HepG2 (cell line): Measurements from ENCODE around the gene SQOR. TPM values are rescaled to one million over a fixed set of nuclear protein-coding genes. Genes with fewer than 3 reads are reported as not detected.

Source experiments
- CBX2 ChIP-seq, 2 experiments: fragments of 200-600 bp in 1 of 2; sonication (generic); formaldehyde crosslinking in 1 of 2; IDR thresholded peaks; 2 replicates each; pipeline versions ENCODE4 v1.7.0 to v1.8.1; 2018 to 2022; ENCODE audit warnings: low read depth in 2 of 2, low read length in 1 of 2, mild to moderate bottlenecking in 1 of 2, missing genetic modification reagents in 1 of 2
- GFI1 ChIP-seq: sonication (generic); formaldehyde crosslinking; IDR thresholded peaks from 2 replicates; pipeline ENCODE4 v1.5.0; 2020; ENCODE audit warnings: missing genetic modification reagents, mild to moderate bottlenecking, borderline replicate concordance
- HOXD1 ChIP-seq: sonication (generic); formaldehyde crosslinking; IDR thresholded peaks from 2 replicates; pipeline ENCODE4 v1.5.0; 2020; ENCODE audit warnings: missing genetic modification reagents
- KAT8 ChIP-seq: IDR thresholded peaks from 2 replicates; pipeline ENCODE4 v1.6.1; 2016; ENCODE audit warnings: missing genetic modification reagents, missing compliant biosample characterization
- KMT2B ChIP-seq: IDR thresholded peaks from 2 replicates; pipeline ENCODE4 v1.6.1; 2016; ENCODE audit warnings: missing genetic modification reagents, missing compliant biosample characterization
- PBX3 ChIP-seq: sonication (generic); formaldehyde crosslinking; IDR thresholded peaks from 2 replicates; pipeline ENCODE4 v1.8.1; 2023; ENCODE audit warnings: missing genetic modification reagents, inconsistent platforms, borderline replicate concordance
- ZBTB43 ChIP-seq: sonication (generic); formaldehyde crosslinking; conservative IDR thresholded peaks from 2 replicates; pipeline ENCODE4 v1.4.0; 2020; ENCODE audit warnings: missing genetic modification reagents
- ZNF207 ChIP-seq: fragments of 450-650 bp; IDR thresholded peaks from 2 replicates; pipeline ENCODE4 v1.6.1; 2016; ENCODE audit warnings: antibody characterized with exemption, borderline replicate concordance
- ZNF263 ChIP-seq: sonication (generic); formaldehyde crosslinking; IDR thresholded peaks from 2 replicates; pipeline ENCODE4 v1.4.0; 2020; ENCODE audit warnings: missing genetic modification reagents
- ZNF503 ChIP-seq: sonication (generic); formaldehyde crosslinking; IDR thresholded peaks from 2 replicates; pipeline ENCODE4 v1.4.0; 2020; ENCODE audit warnings: missing genetic modification reagents
- ZNF576 ChIP-seq: sonication (generic); formaldehyde crosslinking; IDR thresholded peaks from 2 replicates; pipeline ENCODE4 v1.4.0; 2020; ENCODE audit warnings: mild to moderate bottlenecking, missing genetic modification reagents
- ZNF772 ChIP-seq: sonication (generic); formaldehyde crosslinking; IDR thresholded peaks from 2 replicates; pipeline ENCODE4 v1.5.0; 2020; ENCODE audit warnings: mild to moderate bottlenecking, missing genetic modification reagents
- polyA plus RNA-seq, 8 experiments: library from polyadenylated mRNA; depleted of rRNA in 3 of 8; stranded (reverse) in 7 of 8; unstranded in 1 of 8; fragments of >200 nt; fragmentation: Illumina TruSeq in 4 of 8; extraction: Trizol in 4 of 8; gene quantifications; 2 replicates each; pipeline versions ENCODE4 v1.2.1 to v1.2.3, GENCODE V29; 2011 to 2016; ENCODE audit warnings: low read depth in 4 of 8, missing spikeins in 1 of 8, mixed read lengths in 1 of 8; ENCODE audit not compliant: insufficient read depth in 1 of 8
- total RNA-seq, 5 experiments: library from RNA; depleted of rRNA; stranded (reverse); fragments of >200 nt; fragmentation: Illumina TruSeq; extraction: Trizol; gene quantifications; 2 replicates each; pipeline ENCODE4 v1.2.3, GENCODE V29; 2016; ENCODE audit warnings: low read depth in 1 of 5
- TF ChIP-seq, protein P1 (sequence below): sonication (generic); formaldehyde crosslinking; IDR thresholded peaks from 2 replicates; pipeline ENCODE4 v1.5.1; 2020; ENCODE audit warnings: mild to moderate bottlenecking, missing genetic modification reagents, moderate library complexity
- TF ChIP-seq, protein P2 (sequence below): sonication (generic); formaldehyde crosslinking; IDR thresholded peaks from 2 replicates; pipeline ENCODE4 v1.8.1; 2022; ENCODE audit warnings: low read depth, mild to moderate bottlenecking, missing genetic modification reagents
- TF ChIP-seq, protein P3 (sequence below): IDR thresholded peaks from 2 replicates; pipeline ENCODE4 v1.6.1; 2016; ENCODE audit warnings: mild to moderate bottlenecking, missing biosample characterization, missing genetic modification reagents

The SQOR gene
- total and polyA plus RNA-seq, 2 of the 13 experiments (the other 11 are each of a cell fraction or from before 2014, with no cell fraction given), result 19.3 to 19.4 TPM

GRCh38 chr15:45587095-45587862 lies 47.5 kb upstream of the SQOR start, which contains the start of gene BLOC1S6 (continued):
- TF ChIP-seq, protein P1, sequence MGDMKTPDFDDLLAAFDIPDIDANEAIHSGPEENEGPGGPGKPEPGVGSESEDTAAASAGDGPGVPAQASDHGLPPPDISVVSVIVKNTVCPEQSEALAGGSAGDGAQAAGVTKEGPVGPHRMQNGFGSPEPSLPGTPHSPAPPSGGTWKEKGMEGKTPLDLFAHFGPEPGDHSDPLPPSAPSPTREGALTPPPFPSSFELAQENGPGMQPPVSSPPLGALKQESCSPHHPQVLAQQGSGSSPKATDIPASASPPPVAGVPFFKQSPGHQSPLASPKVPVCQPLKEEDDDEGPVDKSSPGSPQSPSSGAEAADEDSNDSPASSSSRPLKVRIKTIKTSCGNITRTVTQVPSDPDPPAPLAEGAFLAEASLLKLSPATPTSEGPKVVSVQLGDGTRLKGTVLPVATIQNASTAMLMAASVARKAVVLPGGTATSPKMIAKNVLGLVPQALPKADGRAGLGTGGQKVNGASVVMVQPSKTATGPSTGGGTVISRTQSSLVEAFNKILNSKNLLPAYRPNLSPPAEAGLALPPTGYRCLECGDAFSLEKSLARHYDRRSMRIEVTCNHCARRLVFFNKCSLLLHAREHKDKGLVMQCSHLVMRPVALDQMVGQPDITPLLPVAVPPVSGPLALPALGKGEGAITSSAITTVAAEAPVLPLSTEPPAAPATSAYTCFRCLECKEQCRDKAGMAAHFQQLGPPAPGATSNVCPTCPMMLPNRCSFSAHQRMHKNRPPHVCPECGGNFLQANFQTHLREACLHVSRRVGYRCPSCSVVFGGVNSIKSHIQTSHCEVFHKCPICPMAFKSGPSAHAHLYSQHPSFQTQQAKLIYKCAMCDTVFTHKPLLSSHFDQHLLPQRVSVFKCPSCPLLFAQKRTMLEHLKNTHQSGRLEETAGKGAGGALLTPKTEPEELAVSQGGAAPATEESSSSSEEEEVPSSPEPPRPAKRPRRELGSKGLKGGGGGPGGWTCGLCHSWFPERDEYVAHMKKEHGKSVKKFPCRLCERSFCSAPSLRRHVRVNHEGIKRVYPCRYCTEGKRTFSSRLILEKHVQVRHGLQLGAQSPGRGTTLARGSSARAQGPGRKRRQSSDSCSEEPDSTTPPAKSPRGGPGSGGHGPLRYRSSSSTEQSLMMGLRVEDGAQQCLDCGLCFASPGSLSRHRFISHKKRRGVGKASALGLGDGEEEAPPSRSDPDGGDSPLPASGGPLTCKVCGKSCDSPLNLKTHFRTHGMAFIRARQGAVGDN, result peak; percentile 99
- TF ChIP-seq PBX3 (CRISPR knock-in tag) (0 out of 2 replicates have a peak, but pooled peaks have one; percentile 41), ZNF207 (no peak), ZNF263 (CRISPR knock-in tag) (peak; percentile 47; the same call in 1 of the 2 replicates), GFI1 (CRISPR knock-in tag) (no peak), ZNF576 (no peak), KAT8 (CRISPR knock-in tag) (peak; percentile 96), ZNF503 (CRISPR knock-in tag) (peak; percentile 50; the same call in 1 of the 2 replicates), HOXD1 (CRISPR knock-in tag) (peak; percentile 87), ZBTB43 (CRISPR knock-in tag) (peak; percentile 73), KMT2B (CRISPR knock-in tag) (peak; percentile 99), ZNF772 (CRISPR knock-in tag) (peak; percentile 58; the same call in 1 of the 2 replicates), CBX2 (IDR thresholded peaks at IDR 0.05; ENCODE audit: low read depth, low read length) (no peak), CBX2 (CRISPR knock-in tag; IDR thresholded peaks at IDR 0.05; ENCODE audit: low read depth) (no peak)
- TF ChIP-seq, protein P2, sequence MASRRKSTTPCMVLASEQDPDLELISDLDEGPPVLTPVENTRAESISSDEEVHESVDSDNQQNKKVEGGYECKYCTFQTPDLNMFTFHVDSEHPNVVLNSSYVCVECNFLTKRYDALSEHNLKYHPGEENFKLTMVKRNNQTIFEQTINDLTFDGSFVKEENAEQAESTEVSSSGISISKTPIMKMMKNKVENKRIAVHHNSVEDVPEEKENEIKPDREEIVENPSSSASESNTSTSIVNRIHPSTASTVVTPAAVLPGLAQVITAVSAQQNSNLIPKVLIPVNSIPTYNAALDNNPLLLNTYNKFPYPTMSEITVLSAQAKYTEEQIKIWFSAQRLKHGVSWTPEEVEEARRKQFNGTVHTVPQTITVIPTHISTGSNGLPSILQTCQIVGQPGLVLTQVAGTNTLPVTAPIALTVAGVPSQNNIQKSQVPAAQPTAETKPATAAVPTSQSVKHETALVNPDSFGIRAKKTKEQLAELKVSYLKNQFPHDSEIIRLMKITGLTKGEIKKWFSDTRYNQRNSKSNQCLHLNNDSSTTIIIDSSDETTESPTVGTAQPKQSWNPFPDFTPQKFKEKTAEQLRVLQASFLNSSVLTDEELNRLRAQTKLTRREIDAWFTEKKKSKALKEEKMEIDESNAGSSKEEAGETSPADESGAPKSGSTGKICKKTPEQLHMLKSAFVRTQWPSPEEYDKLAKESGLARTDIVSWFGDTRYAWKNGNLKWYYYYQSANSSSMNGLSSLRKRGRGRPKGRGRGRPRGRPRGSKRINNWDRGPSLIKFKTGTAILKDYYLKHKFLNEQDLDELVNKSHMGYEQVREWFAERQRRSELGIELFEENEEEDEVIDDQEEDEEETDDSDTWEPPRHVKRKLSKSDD (CRISPR knock-in tag), result peak; percentile 60
- TF ChIP-seq, protein P3, sequence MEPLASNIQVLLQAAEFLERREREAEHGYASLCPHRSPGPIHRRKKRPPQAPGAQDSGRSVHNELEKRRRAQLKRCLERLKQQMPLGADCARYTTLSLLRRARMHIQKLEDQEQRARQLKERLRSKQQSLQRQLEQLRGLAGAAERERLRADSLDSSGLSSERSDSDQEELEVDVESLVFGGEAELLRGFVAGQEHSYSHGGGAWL (CRISPR knock-in tag), result no peak
